Ovary (tissue), 3 donors: ENCODE measurements around the gene SCUBE3.

Experiments used
- POLR2A ChIP-seq: fragments of 450-650 bp; IDR thresholded peaks from one replicate; pipeline ENCODE4 v1.6.1; 2017; ENCODE audit warnings: antibody characterized with exemption, mild to moderate bottlenecking, moderate library complexity
- TF ChIP-seq, protein P1 (sequence below), 3 donors: fragments of 450-650 bp in 2 of 3; fragments of 200-600 bp in 1 of 3; IDR thresholded peaks; one replicate each; pipeline versions ENCODE4 v1.5.1 to v1.8.0; 2016 to 2022; ENCODE audit warnings: antibody characterized with exemption in 3 of 3, mild to moderate bottlenecking in 1 of 3
- donor health status: DM: no; HTN: no; CAD: no.

DNA sequence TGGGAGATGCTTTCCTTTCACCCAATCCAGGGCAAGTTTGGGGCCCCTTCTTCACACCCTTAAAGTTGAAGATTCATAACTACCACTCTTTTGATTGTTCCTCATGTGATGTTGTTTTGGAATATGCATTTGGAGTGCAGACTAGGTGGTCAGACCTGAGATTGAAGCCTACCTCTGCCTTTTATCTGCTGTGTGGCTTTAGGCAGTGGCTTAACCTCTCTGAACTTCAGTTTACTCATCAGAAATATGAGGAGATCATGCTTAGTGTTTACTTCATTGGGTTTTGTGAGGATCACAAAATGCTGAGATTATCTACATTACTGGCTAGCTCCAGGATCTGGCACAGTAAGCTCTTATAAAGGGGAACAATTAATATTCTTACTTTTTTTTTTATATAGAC lies 46.3 kb upstream of the SCUBE3 start:
- no peak for TF ChIP-seq POLR2A
- TF ChIP-seq, protein P1, sequence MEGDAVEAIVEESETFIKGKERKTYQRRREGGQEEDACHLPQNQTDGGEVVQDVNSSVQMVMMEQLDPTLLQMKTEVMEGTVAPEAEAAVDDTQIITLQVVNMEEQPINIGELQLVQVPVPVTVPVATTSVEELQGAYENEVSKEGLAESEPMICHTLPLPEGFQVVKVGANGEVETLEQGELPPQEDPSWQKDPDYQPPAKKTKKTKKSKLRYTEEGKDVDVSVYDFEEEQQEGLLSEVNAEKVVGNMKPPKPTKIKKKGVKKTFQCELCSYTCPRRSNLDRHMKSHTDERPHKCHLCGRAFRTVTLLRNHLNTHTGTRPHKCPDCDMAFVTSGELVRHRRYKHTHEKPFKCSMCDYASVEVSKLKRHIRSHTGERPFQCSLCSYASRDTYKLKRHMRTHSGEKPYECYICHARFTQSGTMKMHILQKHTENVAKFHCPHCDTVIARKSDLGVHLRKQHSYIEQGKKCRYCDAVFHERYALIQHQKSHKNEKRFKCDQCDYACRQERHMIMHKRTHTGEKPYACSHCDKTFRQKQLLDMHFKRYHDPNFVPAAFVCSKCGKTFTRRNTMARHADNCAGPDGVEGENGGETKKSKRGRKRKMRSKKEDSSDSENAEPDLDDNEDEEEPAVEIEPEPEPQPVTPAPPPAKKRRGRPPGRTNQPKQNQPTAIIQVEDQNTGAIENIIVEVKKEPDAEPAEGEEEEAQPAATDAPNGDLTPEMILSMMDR (IDR thresholded peaks at IDR 0.05) = no peak
